HG03460 (cell line): ENCODE results near the gene ARHGEF19.
A peak's percentile ranks its signal among the peaks of the same experiment; 100 is the strongest.

Experiments used
- ATAC-seq: cut with Tn5 transposase; IDR thresholded peaks from one replicate; pipeline ENCODE4 v1.9.1; 2021; ENCODE audit not compliant: unreplicated experiment

ARHGEF19 gene

DNA sequence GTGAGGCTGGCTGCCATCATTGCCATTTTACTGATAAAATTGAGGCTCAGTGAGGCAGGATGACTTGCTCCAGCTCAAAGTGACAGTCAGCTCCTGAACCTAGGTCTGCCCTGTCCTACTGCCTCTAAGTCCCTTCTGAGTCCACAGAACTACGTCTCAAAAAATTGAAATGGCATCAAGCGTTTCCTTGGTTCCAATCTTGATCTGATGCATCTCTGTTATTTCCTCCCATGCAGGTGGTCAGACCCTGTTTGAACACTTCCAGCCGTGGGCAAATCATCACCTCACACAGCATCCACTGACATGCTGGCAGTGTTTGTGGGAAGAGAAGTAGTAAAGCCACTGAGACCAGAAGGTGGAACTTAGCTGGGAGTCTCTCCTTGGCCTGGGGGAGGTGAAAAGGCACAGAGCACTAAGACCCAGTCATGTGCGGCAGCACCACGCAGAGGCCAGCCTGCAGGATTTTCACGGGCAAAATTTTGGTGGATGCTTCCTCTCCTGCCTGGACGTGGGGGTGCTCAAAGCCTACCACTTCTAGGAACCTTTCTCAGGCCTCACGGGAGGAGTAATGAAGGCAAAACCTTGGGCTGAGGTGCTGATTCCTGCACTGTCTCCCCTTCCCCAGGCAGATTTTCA is 32.3 kb upstream of the ARHGEF19 start:
- ATAC-seq, result no peak

DNA sequence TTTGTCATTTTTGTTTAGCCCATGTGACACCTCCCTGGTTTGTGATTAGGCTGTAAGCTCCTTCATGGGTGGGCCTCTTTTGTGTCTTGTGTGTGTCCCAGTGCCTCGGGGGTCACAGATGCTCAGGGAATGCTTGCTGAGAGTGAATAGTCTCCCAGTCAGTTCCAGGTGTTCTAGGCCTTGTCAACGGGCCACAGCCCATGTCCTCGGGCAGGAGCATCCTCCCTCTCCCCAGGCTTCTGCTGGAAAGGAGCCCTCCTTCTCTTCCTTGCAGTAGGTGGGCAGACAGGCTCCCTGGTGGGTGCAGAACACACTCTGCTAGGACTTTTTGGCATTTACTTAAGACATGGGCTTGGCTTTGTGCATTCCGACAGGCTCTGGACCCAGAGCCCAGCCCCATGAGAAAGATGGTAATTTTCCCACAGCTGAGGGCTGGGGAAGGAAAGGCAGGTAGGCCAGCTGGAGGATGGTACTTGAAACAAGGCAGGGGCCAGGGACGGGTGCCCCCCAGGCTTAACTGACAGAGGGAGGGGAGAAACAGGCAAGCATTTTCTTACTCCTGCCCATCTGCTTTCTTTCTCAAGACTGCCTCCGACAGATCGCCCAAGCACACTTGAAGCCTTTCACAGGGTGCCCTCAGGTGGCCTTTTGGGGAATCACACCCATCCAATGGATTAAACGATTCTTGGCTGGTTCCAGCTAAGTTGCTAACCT is 31.6 kb upstream of the ARHGEF19 start:
- no peak for ATAC-seq

DNA sequence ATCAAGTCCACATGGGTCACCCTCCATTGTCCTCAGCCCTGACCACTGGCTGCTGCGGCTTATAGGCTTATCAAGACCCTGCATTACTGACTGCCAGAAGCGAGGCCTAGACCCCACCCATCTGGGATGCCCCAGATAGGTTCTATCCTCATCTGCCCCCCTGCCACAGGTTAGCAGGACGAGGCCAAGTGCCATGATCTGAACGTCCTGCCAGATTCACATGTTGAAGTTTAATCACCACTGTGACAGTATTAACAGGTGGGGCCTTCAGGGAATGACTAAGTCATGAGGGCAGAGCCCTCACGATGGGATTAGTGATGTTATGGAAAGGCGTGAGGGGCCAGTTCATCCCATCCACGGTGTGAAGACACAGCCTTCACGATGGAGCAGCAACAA is 30.8 kb upstream of the ARHGEF19 start:
- no peak for ATAC-seq

DNA sequence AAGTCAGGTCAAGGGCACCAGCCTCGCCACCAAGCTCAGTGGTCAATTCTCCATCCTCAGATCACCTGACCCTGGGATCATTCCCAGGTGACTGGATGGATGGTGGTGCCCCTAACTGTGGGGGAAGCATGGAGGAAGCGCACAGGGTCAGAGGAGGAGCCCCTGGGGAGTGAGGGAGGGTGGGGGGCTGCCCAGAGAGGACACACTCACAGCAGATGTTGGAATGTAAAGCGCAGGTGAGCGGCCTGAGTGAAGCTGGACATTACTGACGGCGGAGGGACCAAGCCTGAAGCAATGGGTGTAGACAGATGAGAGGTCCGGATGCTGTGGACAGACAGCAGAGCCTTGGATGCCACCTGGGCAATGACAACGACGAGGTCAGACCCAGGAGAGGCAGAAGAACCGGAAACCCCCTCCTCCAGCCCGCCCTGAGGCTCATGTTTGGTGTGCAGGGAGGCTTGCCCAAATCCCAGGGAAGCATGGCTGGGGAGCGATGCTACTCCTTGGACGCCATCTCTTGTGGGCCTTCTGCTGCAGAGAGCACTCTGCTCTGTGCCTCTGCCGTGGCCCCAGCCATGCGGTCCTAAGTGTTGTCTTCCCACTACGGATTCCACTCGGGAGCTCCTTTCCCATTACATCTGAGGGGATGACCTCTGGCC is 30.2 kb upstream of the ARHGEF19 start:
- no peak for ATAC-seq

DNA sequence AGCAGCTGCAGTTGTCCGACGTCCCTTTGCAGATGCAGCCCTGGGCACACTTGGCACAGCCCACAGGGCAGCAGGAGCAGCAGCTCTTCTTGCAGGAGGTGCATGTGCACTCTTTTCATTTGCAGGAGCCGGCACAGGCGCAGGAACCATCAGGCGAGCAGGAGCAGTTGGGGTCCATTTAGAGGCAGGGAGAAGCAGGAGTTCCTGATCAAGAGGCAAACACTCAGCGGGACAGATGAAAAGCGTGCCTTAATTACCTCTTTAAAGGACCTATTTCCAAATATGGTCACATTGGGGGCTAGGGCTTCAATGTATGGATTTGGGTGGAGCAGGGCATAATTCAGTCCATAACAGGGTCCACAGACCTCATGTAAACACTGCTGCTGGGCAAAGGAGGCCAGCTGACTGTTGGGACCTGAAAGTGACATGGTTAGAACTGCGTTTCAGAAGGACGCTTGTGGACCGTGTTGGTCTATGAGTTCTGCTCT is 28.8 kb upstream of the ARHGEF19 start:
- ATAC-seq, result no peak

DNA sequence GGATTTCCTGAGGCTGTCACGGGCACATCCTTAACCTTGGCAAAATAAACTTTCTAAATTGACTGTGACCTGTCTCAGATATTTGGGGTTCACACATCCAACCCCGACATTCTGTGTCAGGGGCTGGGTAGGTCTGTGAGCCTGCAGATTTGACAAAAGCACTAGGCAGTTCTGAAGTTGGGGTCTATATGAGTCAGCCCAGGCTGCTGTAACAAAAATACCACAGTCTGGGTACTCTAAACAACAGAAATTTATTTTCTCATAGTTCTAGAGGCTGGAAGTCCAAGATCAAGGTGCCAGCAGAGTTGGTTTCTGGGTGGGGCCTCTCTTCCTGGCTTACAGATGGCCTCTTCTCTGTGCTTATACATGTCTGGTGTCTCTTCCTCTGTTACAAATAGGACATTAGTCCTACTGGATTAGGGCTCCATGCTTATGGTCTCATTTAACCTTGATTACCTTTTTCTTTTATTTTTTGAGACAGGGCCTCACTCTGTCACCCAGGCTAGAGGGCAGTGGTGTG is 27.6 kb upstream of the ARHGEF19 start:
- no peak for ATAC-seq

DNA sequence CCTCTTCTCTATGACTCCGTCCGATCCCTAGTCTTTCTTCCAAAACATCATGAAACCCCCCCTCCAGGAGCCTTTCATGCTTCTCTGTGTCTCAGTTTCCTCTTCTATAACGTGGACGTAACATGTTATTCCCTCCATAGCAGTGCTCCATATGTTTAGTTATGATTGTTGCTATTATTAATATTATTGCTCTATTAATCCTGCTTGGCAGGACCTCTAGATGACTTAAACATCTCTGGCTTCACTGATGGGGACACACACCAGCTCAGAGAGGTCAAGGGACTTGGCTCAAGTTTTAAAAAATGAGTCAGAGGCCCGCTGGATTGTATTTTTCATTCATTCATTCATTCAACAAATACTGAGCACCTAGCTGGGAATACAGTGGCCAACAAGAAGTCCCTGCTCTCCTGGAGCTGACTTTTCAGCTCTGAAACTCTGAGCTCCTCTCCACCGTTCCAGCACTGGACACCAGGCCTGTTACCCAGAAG is 24.9 kb upstream of the ARHGEF19 start:
- no peak for ATAC-seq

DNA sequence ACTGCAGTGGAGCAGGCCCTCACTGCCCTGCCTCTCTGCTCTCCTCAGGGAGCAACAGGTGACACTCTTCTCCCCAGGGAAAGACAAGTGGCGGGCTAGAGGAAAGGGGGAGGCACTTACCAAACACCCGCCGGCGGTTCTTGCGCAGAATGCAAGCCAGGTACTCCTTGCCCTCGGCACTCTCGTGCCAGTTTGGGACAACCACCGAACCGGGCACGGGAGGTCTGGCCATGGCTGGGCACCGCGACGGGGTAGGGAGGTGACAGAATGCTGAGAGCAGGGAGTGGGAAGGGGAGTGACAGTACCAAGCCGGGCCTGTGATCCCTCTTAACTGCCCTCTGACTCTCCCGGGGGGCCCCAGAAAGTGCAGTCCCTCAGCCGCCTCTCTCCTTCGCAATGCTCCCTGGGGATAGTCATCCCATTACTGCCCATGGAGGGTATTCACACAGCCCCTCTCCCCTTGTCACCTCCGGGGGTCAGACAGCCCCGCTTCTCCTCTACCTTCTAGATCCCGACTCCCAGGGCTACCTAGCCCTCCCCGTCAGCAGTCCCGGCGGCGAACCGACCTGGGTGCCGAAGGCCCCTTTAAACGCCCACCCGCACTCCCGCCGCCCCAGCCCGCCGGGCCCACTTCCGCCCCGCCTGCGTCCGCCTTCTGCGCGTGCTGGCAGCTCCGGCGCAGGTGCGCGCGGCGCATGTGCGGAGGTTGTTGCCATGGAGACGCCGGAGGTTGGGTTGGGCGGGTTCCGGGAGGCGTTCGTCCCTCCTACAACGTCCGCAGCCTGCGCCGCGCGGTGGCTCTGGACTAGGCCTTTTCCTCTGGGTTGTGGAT is 24.3 kb upstream of the ARHGEF19 start, which contains the start of gene CPLANE2:
Gene CPLANE2 (minus strand): TSS at position 673 of the 832 bp plus-strand sequence. CDS start 441 bp downstream, at position 232.
- peak; percentile 73 for ATAC-seq

DNA sequence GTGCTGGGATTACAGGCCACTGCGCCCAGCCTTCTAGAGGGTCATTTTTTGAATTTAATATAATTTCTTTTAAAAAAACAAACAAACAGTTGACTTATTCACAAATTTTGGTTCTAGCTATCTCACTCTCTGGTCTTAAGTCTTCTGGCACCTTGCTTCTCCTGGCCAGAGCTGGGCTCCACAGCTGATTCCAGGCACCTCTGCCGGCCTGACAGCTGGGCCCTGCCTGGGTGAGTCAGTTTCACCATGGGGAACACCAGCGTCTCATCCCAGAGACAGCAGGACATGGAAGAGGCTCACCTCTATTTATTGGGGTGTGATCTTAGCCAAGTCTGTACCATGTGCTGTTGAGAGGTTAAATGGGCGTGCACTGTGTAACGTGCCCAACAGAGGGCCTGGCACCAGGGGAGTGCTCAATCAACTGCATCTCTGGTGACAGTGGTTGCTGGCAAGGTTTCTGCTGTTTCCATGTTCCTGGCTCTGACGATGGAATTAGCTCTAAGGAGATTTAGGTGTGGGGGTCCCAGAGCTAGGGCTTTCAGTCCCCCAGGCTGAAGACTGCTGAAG is 23.6 kb upstream of the ARHGEF19 start:
- ATAC-seq, result peak; percentile 37

DNA sequence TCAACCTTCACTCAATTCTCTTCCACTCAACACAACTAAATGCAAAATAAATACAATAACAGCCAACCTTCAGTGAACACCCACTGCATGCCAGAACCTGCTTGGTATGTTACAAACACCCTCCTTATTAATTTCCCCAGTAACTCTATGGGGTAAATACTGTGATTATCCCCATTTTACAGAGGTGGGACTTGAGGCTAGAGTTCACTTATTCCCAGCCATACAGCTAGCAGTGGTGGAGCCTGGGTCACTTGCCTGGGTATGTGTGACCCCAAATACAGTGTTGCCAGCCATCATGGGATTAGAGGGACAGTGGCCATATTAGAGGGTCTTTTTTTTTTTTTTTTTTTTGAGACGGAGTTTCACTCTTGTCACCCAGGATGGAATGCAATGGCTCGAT is 22.9 kb upstream of the ARHGEF19 start:
- ATAC-seq, result no peak

DNA sequence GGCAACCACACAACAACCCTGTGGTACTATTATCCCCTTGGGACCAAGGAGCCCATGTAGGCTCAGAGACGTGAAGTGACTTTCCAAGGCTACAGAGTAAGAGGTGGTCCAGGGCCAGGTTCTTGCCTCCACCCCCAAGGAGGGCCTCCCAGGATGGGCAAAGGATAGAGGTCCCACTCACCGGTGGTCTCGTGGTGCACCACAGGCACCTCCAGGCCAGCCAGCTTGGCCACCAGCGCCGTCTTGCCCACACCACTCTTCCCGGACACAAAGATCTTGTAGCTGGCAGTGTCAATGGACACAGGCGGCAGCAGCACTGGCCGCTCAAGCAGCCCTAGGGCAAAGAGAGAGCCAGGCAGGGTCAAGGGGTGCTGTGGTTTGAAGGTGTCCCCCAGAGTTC is 21.0 kb upstream of the ARHGEF19 start:
- no peak for ATAC-seq

DNA sequence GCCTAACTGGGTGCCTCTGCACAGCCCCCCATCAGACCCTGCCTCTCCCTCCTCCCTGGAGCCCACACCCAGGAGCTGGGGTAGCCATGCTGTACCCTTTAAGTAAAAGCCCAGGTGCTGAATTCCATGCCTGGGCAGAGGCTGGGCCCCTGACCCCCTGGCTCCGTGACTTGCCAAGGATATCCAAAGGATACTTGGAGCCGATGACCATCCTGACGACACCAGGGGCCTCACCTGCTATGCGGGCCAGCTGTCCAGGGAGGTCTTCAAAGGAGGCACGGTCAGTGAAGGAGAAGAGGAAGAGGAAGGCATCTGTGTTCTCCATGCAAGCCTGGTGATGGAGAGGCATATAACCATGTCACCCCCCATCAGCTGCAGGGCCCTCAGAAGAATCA is 19.9 kb upstream of the ARHGEF19 start:
- no peak for ATAC-seq

DNA sequence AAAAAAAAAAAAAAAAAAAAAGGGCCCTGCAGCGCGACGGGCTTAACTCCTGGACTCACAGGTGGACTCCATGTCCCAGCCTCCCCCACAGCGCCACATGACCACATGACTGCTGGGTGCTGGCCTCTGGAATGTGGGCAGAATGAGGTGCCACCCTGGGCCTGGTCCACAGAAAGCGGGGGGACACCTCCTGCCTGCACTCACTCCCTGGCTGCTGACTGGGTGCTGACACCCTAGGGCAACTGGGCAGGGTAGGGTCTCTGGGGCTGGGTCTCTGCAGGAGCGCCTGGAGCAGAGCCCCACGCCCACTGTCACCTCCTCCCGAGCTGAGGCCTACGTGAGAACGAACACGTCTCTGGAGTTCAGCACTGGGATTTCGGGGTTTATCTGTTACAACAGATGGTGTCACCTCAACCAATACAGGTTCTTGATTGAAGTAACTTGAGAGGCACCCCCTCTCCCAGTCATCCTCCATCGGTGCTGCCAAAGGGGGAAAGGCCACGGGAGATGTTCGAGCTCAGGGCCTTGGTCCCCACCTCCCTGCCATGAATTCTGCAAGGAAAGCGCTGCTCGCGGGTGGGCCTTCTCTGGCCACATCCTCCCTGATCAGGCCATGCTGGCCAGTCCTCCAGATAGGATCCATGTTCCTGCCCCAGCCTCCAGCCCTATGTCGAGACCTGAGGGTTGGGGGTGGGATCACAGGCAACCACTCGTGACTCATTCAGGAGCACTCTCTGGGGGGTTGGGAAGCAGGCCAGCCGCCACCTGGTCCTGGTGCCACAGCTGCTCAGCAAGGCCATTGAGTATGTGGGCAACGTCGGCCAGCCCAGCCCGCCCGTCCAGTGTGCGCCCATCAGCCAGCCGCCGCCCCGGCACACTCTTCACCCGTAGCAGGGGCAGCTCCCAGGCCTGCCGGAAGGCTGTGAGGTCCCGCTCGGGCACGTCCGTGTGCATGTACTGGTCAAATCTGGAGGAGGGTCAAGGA is 19.2 kb upstream of the ARHGEF19 start:
- ATAC-seq, result no peak

DNA sequence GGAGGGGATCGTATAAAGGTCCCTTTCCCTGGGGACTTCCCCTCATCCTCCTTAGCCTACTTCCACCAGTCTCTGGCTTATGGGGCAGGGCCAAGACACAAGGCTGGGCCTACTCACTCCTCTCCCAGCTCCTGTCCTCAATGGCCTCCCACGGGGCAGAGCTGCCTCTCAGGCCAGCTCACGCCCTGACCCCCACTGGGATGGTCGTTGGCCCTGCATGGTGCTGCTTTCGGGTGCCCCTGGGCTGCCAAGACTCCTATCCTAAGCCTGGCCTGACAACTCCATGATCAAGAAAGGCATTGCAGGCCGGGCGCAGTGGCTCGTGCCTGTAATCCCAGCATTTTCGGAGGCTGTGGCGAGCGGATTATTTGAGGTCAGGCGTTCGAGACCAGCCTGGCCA is 18.3 kb upstream of the ARHGEF19 start:
- no peak for ATAC-seq

DNA sequence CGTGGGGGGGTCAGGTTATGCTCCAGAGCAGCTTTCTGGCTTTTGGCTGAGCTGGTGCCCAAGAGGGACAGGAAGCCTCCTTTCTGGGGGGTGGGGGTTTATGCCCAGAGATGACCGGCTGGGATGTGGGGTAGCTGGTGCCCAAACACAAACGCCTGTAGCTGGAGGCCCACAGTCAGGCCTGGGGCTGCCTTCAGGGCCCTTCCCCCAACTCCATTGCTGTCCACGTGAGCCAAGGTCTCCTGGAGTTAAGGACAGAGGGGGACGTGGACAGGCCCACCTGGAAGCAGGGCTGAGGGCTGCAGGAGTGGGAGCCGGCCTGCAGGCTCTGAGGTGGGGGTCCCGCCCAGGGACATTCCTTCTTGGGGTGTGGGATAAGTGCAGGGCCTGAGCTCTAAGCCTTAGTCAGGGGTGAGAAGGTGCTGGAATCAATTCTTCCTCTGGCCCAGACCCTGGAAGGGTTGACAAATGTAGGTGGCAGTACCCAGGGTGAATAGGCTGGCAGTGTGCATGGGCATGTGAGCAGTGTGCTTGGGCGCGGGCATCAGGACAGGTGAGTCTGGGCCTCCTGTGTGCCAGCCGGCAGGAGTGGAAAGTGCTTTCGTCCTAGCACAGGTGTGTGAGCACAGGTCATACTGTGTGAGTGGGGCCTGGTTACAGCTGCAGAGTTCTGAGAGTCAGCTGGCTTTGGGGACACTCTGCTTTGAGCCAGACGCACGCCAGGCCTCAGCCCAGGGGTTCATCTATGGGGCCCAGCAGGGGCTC is 17.7 kb upstream of the ARHGEF19 start:
- ATAC-seq, result no peak

DNA sequence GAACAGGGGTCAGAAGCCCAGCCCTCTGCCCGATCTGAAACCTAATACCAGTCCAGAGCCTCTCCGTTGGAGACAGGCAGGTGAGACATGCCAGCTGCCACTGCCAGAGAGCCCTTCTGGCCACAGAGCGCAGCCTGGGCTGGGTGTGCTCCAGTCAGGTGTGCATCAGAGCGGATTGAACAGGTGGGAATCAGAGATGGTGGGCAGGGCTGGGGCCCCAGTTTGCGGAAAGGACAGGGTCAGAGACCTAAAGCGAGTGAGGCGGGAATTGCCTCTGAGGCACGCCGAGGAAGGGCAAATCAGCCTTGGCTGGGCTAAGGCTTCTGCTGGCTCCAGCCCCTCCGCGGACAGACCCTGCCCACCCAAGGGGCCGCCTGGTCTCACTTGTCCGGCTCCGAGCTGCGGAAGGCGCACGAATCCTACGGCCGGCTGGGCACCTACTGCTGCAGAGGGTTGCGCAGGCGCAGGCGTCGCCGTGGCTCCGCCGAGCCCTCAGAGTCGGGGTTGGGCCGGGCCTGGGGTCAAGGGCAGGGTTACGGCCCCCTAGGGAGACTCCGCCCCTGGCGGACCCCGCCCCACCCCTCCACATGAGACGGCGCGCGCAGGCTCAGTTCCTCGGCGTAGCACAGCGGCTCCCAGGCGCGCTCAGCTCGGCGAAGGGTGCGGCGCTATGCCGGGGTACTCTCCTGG is 14.2 kb upstream of the ARHGEF19 start:
- no peak for ATAC-seq

DNA sequence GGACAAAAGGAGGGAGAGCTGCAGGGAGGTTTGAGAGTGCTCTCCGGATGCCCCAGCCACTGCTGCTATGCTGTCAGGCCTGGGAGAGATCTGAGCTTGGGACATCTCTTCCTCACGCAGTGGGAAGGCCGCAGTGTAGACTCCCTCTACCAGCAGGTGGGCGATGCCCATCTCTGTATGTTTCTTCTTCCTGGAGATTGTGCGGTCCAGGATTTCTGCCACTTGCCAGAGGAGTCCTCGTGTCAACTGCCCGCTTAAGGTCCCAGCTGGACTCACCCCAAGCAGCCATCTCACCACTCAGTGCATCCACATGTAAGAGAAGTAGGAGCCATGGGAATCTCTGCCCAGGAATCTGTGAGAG is 13.7 kb upstream of the ARHGEF19 start:
- no peak for ATAC-seq

DNA sequence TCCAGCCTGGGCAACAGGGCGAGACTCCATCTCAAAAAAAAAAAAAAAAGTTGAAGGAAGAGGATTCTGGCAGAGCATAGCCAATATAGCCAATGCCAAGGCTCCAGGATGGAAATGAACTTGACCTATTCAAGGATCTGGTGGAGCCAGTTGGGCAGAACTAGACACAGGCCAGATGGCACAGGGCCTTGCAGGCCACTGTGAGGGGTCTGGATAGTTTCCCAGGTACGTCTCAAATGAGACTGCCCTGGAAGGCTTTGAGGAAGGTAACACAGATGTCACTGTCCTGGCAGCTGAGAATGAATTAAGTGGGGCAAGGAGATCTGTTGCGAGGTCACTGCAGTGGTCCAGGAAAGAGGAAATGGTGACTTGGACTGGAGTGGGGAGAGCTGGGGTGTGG is 12.0 kb upstream of the ARHGEF19 start:
- ATAC-seq, result no peak
